PC-9 (cell line): ENCODE measurements around the gene NUP35. TPM values are rescaled to one million over a fixed set of nuclear protein-coding genes. Genes with fewer than 3 reads are reported as not detected.
"Not testable (repeated sequence)": the region's sequence is repeated elsewhere in the genome, so short reads cannot be mapped to it uniquely, and the experiment has no call there.

Experiments used
- BruUV-seq: library from RNA; stranded (reverse); fragments of 400-500 nt; replicated peaks from 2 replicates; lab custom pipeline; 2021; lab: Mats Ljungman, UMichigan
- CTCF ChIA-PET: fragments of 300-600 bp; sonication (Branson Sonifier 250); formaldehyde crosslinking; loops from one replicate; lab custom pipeline; 2022; ENCODE audit warnings: antibody characterized with exemption; lab: Charles Lee
- POLR2A ChIA-PET: fragments of 300-600 bp; sonication (Branson Sonifier 250); formaldehyde crosslinking; loops from one replicate; lab custom pipeline; 2022; ENCODE audit warnings: antibody characterized with exemption; ENCODE audit not compliant: unreplicated experiment; lab: Charles Lee
- DNase-seq, 2 experiments: peaks; one replicate each; pipeline versions ENCODE4 v3.0.0 to v3.0.0-alpha.2; 2015 to 2022; ENCODE audit warnings: mixed read lengths in 1 of 2
- H2AFZ ChIP-seq: fragments of 200-600 bp; sonication (generic); 2 replicates; pipeline ENCODE4 v1.8.1; 2017; ENCODE audit warnings: antibody characterized with exemption
- H3F3A ChIP-seq: fragments of 200-600 bp; sonication (generic); 2 replicates; pipeline ENCODE4 v1.8.1; 2017; ENCODE audit warnings: antibody characterized with exemption, mild to moderate bottlenecking, low read depth; ENCODE audit not compliant: insufficient read depth
- H3K27ac ChIP-seq: fragments of 200-600 bp; sonication (generic); 2 replicates; pipeline ENCODE4 v1.6.1; 2016; ENCODE audit warnings: mixed run types
- H3K27me3 ChIP-seq: fragments of 200-600 bp; sonication (generic); 2 replicates; pipeline ENCODE4 v1.6.1; 2016; ENCODE audit warnings: low read depth, mixed run types; ENCODE audit not compliant: insufficient read depth
- H3K36me3 ChIP-seq: fragments of 200-600 bp; sonication (generic); 2 replicates; pipeline ENCODE4 v1.6.1; 2016; ENCODE audit warnings: low read depth, mixed run types
- H3K4me1 ChIP-seq: fragments of 200-600 bp; sonication (generic); replicated peaks from 2 replicates; pipeline ENCODE4 v1.6.1; 2016; ENCODE audit warnings: mixed run types; ENCODE audit not compliant: insufficient read depth
- H3K4me2 ChIP-seq: fragments of 200-600 bp; sonication (generic); 2 replicates; pipeline ENCODE4 v1.6.1; 2017; ENCODE audit warnings: mixed run types
- H3K4me3 ChIP-seq: fragments of 200-600 bp; sonication (generic); 2 replicates; pipeline ENCODE4 v1.6.1; 2016; ENCODE audit warnings: mixed run types
- H3K79me2 ChIP-seq: fragments of 200-600 bp; sonication (generic); 2 replicates; pipeline ENCODE4 v1.6.1; 2017; ENCODE audit warnings: low read depth, mixed run types
- H3K9me2 ChIP-seq: fragments of 200-600 bp; sonication (generic); 2 replicates; pipeline ENCODE4 v1.8.1; 2017; ENCODE audit warnings: mild to moderate bottlenecking; ENCODE audit not compliant: insufficient read depth
- H3K9me3 ChIP-seq: fragments of 200-600 bp; sonication (generic); 2 replicates; pipeline ENCODE4 v1.8.1; 2016; ENCODE audit warnings: low read depth; ENCODE audit not compliant: insufficient read depth
- H4K20me1 ChIP-seq: fragments of 200-600 bp; sonication (generic); 2 replicates; pipeline ENCODE4 v1.8.1; 2017; ENCODE audit not compliant: insufficient read depth
- EZH2 ChIP-seq: fragments of 200-600 bp; sonication (generic); IDR thresholded peaks from 2 replicates; pipeline ENCODE4 v1.8.0; 2017; ENCODE audit warnings: antibody characterized with exemption, low read depth
- intact Hi-C: fragments of 100-400 bp; cut with micrococcal nuclease; formaldehyde crosslinking; loops from one replicate; pipeline ENCODE4 v1.10.0; 2022; ENCODE audit not compliant: unreplicated experiment
- total RNA-seq: library from RNA; stranded (reverse); gene quantifications from 2 replicates; pipeline ENCODE4 v1.2.3, GENCODE V29; 2021
- TF ChIP-seq, protein P1 (sequence below): fragments of 200-600 bp; sonication (generic); conservative IDR thresholded peaks from 2 replicates; pipeline ENCODE4 v1.6.1; 2017; ENCODE audit warnings: mixed run types, antibody characterized with exemption, mild to moderate bottlenecking, moderate library complexity

The NUP35 gene
- total RNA-seq, 1 experiment from 2014 or later: 35.5 TPM

DNA sequence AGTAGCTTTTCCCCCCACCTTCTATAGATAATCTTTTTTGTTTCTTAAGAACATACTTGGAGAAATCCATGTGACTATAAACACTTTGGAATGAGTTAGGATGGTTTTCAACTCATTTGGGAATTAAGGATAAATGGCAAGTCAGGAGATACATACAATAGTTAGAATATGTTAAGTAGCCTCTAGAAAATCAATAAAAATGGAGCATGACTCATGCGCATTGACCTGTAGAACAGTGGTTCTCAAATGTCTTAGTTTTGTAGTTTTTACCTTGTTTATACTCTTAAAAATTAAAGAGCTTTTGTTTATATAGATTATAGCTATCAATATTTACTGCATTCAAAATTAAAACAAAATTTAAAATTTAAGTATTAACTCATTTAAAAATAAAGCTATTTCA, 24.7 kb downstream of the NUP35 start:
- Histone ChIP-seq H3K4me3 (no peak overlapping the region), H3K27ac (no peak overlapping the region), H3K9me3 (peaks cover 5% of the 10 kb centered on the region), H3K36me3 (peaks cover 53% of the 10 kb centered on the region), H3F3A (no peaks in the 10 kb centered on the region; the same call in 1 of the 2 replicates), H3K9me2 (no peaks in the 10 kb centered on the region; the same call in 1 of the 2 replicates), H4K20me1 (peaks cover 3% of the 10 kb centered on the region; the same call in 1 of the 2 replicates), H3K4me1 (no peaks in the 10 kb centered on the region), H3K4me2 (no peak overlapping the region), H3K27me3 (no peaks in the 10 kb centered on the region), H2AFZ (no peak overlapping the region), H3K79me2 (peaks cover 47% of the 10 kb centered on the region)
- ChIA-PET POLR2A (interaction anchor here (0.6 kb wide), 1 partner anchor 69 kb away, joined by 3 read pairs; no protein-coding TSS in a partner anchor), CTCF (no interaction called here)
- no peak for TF ChIP-seq EZH2
- TF ChIP-seq, protein P1, sequence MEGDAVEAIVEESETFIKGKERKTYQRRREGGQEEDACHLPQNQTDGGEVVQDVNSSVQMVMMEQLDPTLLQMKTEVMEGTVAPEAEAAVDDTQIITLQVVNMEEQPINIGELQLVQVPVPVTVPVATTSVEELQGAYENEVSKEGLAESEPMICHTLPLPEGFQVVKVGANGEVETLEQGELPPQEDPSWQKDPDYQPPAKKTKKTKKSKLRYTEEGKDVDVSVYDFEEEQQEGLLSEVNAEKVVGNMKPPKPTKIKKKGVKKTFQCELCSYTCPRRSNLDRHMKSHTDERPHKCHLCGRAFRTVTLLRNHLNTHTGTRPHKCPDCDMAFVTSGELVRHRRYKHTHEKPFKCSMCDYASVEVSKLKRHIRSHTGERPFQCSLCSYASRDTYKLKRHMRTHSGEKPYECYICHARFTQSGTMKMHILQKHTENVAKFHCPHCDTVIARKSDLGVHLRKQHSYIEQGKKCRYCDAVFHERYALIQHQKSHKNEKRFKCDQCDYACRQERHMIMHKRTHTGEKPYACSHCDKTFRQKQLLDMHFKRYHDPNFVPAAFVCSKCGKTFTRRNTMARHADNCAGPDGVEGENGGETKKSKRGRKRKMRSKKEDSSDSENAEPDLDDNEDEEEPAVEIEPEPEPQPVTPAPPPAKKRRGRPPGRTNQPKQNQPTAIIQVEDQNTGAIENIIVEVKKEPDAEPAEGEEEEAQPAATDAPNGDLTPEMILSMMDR: no peak
- BruUV-seq: no TSS peak
- intact Hi-C loops: no loop called here
- no peak for DNase-seq

DNA sequence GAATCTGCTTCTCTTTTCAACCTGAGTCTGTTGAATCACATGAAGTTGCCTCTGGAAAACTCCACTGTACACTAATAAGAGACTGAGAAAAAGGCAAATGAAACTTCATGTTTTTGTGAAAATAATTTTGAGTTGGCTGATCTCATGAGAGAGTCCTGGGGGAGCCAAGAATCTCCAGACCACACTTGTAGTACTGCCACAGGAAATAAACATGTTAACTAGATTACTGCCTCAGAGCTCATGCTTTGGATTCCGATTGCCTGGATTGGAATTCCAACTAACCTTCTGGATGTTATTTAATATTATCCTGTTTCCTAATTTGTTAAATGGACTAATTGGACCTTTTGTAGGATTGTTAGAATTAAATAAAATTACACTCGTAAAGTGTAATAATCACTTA, 25.2 kb downstream of the NUP35 start:
- Histone ChIP-seq H3K4me2 (no peak overlapping the region), H3K4me1 (no peaks in the 10 kb centered on the region), H2AFZ (no peak overlapping the region), H3K36me3 (peaks cover 50% of the 10 kb centered on the region), H3K4me3 (no peak overlapping the region), H3K27ac (no peak overlapping the region), H4K20me1 (peaks cover 3% of the 10 kb centered on the region; the same call in 1 of the 2 replicates), H3K79me2 (peaks cover 45% of the 10 kb centered on the region), H3K27me3 (no peaks in the 10 kb centered on the region), H3K9me3 (peaks cover 2% of the 10 kb centered on the region), H3K9me2 (no peaks in the 10 kb centered on the region; the same call in 1 of the 2 replicates), H3F3A (no peaks in the 10 kb centered on the region; the same call in 1 of the 2 replicates)
- BruUV-seq: no TSS peak
- CTCF ChIA-PET: no interaction called here
- DNase-seq: no peak
- intact Hi-C loops: no loop called here
- POLR2A ChIA-PET: interaction anchor here (0.6 kb wide), 1 partner anchor 70 kb away, joined by 3 read pairs; no protein-coding TSS in a partner anchor
- TF ChIP-seq, protein P1: no peak
- no peak for TF ChIP-seq EZH2

DNA sequence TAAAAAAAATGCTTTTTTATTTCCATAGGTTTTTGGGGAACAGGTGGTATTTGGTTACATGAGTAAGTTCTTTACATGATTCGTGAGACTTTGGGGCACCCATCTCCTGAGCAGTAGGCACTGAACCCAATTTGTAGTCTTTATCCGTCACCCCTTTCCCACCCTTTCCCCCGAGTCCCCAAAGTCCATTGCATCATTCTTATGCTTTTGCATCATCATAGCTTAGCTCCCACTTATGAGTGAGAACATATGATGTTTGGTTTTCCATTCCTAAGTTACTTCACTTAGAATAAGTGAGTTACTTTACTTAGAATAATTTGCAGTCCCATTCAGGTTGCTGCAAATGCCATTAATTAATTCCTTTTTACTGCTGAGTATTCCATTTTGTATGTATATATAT, 28.0 kb downstream of the NUP35 start:
- H4K20me1 ChIP-seq, H3F3A ChIP-seq, H3K27ac ChIP-seq, POLR2A ChIA-PET, H3K27me3 ChIP-seq, H2AFZ ChIP-seq, H3K4me3 ChIP-seq, DNase-seq, intact Hi-C loops, H3K4me1 ChIP-seq, H3K4me2 ChIP-seq, H3K9me2 ChIP-seq, H3K9me3 ChIP-seq, BruUV-seq, CTCF ChIA-PET: not testable (repeated sequence)
- Histone ChIP-seq H3K36me3 (peaks cover 34% of the 10 kb centered on the region), H3K79me2 (peaks cover 35% of the 10 kb centered on the region)

DNA sequence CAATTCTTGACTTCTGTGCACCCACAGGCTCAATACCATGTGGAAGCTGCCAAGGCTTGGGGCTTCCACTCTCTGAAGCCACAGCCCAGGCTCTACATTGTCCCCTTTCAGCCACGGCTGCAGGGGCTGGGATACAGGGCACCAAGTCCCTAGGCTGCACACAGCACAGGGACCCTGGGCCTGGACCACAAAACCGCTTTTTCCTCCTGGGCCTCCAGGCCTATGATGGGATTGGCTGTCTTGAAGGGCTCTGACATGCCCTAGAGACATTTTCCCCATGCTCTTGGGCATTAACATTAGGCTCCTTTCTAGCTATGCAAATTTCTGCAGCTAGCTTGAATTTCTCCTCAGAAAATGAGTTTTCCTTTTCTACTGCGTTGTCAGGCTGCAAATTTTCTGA, 29.7 kb downstream of the NUP35 start:
- H3K27ac ChIP-seq: no peak overlapping the region
- ChIA-PET CTCF (no interaction called here), POLR2A (no interaction called here)
- peaks cover 3% of the 10 kb centered on the region for H4K20me1 ChIP-seq
- H3K4me3 ChIP-seq: no peak overlapping the region
- no peaks in the 10 kb centered on the region for H3K27me3 ChIP-seq
- no peaks in the 10 kb centered on the region for H3F3A ChIP-seq
- H3K4me1 ChIP-seq: no peaks in the 10 kb centered on the region
- intact Hi-C loops: no loop called here
- no peaks in the 10 kb centered on the region for H3K9me3 ChIP-seq
- no peak for TF ChIP-seq EZH2
- TF ChIP-seq, protein P1: no peak
- H3K4me2 ChIP-seq: no peak overlapping the region
- DNase-seq: no peak
- H3K79me2 ChIP-seq: peaks cover 18% of the 10 kb centered on the region
- no peaks in the 10 kb centered on the region for H3K9me2 ChIP-seq
- H2AFZ ChIP-seq: no peak overlapping the region
- H3K36me3 ChIP-seq: peaks cover 30% of the 10 kb centered on the region
- BruUV-seq: no TSS peak

DNA sequence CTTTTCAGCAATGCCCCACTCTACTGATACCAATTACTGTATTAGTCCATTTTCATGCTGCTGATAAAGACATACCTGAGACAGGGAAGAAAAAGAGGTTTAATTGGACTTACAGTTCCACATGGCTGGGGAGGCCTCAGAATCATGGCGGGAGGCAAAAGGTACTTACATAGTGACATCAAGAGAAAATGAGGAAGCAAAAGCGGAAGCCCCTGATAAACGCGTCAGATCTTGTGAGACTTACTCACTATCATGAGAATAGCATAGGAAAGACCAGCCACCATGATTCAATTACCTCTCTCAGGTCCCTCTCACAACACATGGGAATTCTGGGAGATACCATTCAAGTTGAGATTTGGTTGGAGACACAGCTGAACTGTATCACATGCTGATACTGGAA, 30.5 kb downstream of the NUP35 start:
- BruUV-seq, intact Hi-C loops, H3K4me3 ChIP-seq, H3K9me3 ChIP-seq, H3K4me2 ChIP-seq, DNase-seq, H4K20me1 ChIP-seq, H3F3A ChIP-seq, H3K4me1 ChIP-seq, H3K27me3 ChIP-seq, CTCF ChIA-PET, H3K27ac ChIP-seq, H3K9me2 ChIP-seq, H2AFZ ChIP-seq: not testable (repeated sequence)
- Histone ChIP-seq H3K79me2 (peaks cover 14% of the 10 kb centered on the region; the same call in 1 of the 2 replicates), H3K36me3 (peaks cover 38% of the 10 kb centered on the region)
- POLR2A ChIA-PET: interaction anchor here (0.6 kb wide), 2 partner anchors 91 to 1025 kb away, joined by 3 to 5 read pairs; no protein-coding TSS in a partner anchor
